Sciatic nerve (tissue), 2 donors: ENCODE measurements around the gene SUGCT. TPM values are rescaled to one million over a fixed set of nuclear protein-coding genes. Genes with fewer than 3 reads are reported as not detected.
"Not testable (repeated sequence)": the region's sequence is repeated elsewhere in the genome, so short reads cannot be mapped to it uniquely, and the experiment has no call there.

ENCODE experiments used
- ATAC-seq: fragments of 200-7000 bp; cut with Tn5 transposase; one replicate; pipeline ENCODE4 v1.9.1; 2020; ENCODE audit warnings: mild to moderate bottlenecking, moderate library complexity
- DNase-seq: peaks from one replicate; pipeline ENCODE4 v3.0.0-alpha.2; 2020; ENCODE audit warnings: low spot score
- intact Hi-C: fragments of 100-400 bp; cut with DNase I; formaldehyde crosslinking; loops from one replicate; pipeline ENCODE4 v1.14.2; 2022
- total RNA-seq: library from RNA; stranded (reverse); fragmentation: NEBNext Ultra II Directional; extraction: Animal tissue kit (Norgen Biotek cat#: 25700); gene quantifications from one replicate; pipeline ENCODE4 v1.2.1, GENCODE V29; 2021
- donor health status: DM: no; HTN: no; CAD: no.
- donor health status: DM: no; HTN: no; CAD: no.

Gene SUGCT
- total RNA-seq, 1 donor from 2014 or later = 7.2 TPM

DNA sequence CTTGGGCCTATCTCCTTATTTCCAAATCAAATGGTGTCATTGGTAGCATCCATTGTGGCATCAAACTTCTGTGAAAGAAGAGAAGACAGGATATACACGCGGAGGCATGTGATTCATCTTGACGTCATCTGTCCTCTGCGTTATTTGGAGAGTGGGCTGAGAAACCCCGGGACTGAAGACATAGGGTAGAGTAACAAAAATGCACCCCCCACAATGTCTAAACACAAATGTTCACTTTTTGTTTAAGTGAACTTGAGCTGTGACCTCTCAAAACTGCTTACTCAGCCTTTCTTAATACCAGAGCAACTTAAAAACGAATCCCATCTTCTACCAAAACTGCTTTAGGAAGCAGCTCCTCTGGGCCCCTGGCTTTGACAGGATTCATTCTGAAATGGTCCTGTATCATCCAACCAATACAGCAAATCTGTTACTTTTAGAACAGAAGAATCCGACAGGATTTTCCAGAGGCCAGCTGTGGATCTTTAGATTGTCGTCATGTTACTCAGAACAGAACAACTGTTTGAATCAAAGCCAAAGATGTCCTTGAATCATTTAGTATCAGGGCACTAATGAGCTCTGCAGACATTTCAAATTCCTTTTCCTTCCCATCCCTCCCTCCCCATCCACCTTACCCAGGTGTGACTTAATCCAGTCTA, 438.1 kb downstream of the SUGCT start:
- ATAC-seq = no peak
- DNase-seq = no peak
- intact Hi-C loops = no loop called here

DNA sequence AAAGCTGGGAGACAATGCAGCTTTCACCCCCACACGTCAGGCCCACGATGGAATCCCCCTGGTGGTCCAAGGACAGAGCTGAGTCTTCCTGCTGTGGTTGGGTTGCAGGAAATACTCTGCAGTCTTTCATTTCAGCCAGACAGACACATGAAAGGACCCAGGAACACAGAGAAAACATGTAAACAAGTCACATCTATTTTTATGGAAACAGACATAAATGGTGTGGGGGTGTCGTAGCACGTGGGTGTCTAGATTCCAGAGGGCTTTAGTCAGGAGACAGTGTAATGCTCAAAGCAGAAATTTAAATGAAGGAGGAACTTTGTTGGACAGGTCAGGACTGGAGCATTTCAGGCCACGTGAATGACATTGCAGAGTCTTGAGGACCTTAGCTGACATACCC, 444.6 kb downstream of the SUGCT start:
- ATAC-seq (no peak), DNase-seq (no peak)
- intact Hi-C loops = no loop called here

DNA sequence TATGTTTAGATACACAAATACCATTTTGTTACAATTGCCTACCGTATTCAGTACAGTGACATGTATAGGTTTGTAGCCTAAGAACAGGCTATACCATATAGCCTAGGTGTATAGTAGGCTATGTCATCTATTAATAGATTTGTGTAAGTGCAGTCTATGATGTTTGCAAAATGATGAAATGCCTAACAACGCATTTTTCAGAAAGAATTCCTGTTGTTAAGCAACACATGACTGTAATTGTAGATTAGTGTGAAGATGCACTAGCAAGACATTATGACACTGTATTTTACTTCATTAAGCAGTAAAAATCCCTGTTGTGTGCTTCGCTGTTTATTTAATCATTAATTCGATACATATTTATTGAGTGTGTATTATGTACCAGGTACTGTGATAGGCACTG, 446.0 kb downstream of the SUGCT start:
- DNase-seq (no peak), ATAC-seq (no peak)
- intact Hi-C loops = no loop called here

DNA sequence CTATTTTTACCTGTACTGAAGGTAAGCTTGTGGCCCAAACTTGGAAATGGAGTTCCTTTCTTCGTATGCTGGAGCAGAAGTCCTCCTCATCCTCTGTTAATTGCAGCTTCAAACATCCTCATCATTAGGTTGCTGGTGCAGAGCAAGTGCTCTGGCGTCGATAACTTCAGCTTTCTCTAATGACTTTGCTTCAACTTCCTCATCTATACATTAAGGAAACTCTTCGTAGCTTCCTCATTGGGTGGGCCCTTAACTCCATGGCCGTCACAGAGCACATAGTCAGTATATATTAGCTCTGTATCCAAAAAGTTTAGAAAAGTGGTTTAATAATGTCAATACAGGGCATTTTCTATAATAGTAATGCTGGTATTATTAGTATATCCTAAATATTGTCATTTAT, 447.7 kb downstream of the SUGCT start:
- no peak for DNase-seq
- intact Hi-C loops = no loop called here
- no peak for ATAC-seq

DNA sequence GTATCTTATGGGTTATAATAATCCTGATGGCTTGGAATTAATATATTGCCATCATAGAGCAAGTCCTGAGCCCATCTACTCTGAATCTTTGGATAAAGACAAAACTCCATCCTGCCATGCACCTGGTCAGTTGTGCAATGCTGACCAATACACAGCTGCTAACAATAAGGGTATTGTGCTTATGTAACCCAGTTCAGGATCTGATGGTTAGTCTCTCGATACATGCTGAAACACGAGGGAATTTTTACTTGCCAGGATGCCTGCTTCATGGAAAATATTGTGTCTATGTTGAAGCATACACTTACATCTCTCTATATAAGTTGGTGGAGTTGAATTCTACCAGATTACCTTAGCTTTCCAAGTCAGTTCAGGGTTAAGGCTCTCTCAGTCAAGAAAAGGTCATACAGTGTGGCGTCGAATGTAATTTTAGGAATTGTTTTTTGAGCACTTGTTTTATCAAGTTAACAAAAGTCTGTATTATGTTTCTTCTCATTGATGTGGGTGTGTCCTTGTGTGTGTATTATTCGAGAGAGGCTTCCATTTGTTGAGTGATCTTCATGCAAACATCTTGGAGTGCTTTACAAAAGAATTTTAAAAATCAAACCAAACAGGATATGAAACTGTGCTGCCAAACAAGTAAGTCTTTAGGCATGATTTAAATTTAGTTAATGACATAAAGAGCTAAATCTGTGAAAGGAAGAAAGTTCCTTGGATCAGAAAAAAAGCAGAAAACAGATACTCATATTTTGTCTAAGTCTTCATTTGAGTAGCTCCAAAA, 449.1 kb downstream of the SUGCT start:
- intact Hi-C loops = no loop called here
- peak; percentile 61 for DNase-seq
- ATAC-seq = peak; percentile 97

DNA sequence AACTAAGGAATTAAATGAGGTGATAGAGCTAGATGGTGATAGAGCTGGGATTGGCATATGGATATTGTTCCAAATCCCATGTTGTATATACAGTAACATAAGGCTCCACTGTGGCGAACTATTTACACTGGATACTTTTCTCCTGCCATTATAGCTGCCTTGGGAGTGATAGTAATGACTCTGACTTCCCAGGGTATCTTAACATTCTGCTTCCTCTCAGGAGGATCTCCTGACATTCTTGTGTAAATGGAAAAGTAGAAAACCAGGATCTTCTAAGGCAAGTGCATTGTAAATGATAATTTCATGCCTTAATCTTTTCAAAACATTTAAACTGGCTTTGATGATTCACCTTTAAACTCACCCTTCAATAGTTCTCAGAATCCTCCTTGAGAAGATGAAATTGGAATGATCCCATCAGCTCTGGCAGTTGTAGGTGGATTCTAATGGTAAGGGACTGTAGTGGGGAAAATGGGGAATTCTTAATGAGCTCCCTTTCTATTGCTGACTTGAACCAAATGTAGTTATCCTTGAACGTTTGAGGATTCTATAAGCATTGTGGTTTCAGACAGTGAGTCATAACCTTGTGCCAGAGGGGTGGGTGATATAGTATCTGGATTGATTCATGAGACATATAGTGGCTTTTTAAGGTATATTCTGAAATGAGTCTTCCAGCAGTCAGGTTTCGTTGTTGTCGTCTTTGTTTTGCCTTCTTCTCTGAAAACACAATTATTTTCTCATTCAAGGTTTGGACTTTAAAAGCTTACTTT, 450.0 kb downstream of the SUGCT start:
- DNase-seq (no peak), ATAC-seq (no peak)
- intact Hi-C loops = no loop called here

DNA sequence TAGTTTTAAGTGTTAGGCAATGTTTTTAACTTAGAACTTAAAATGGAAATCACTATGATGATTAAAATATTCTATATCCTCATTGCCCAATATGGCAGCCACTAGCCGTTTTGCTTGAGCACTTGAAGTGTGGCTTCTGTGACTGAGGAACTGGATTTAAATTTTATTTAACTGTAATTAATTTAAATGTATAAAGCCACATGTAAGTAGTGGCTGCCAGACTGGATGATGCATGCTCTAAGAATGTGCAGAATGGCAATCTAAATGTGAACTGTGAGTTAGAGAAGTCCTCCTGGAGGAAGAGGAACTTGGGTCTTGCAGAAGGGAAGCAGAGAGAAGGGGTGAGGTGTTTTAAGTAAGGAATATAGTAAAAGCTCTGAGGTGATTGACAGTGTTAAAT, 451.4 kb downstream of the SUGCT start:
- intact Hi-C loops = no loop called here
- no peak for ATAC-seq

DNA sequence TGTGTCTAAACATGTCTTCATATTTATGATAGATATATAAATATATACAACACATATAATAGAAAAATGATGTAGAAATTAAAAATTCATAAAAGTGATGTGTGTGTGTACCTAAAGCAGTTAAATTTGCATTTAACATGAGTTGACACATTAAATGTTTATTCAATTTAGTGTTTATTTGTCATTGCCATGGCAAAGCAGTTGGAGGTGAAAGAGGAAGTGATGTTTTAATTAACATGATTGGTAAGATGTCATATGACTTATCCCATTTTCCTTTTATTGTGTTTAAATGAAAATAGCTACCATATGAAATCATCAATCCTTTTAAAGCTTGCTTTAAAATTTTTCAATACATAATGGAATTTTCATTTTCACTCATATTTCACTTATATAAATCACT, 452.6 kb downstream of the SUGCT start:
- DNase-seq (no peak), ATAC-seq (no peak)
- intact Hi-C loops = no loop called here

More for the DNA sequence above, 451.4 kb downstream of the SUGCT start:
- no peak for DNase-seq

DNA sequence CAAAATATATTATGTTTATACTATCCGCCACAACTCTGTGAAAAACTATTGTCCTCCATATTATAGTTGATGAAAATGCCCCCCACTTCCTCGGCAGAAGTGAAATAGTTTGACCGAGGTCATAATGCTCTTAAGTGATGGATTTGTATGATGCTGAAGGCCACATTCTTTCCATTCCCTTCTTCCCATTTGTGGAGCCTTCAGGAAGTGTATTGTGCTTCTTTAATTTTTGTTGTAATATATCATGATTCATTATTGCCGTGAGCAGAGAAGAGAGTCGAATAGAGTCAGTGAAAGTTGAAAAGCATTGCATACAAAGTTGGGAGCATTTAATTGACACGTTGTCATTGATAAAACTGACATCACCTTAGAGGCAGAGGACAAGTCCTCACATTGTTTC, 460.3 kb downstream of the SUGCT start:
- no peak for ATAC-seq
- DNase-seq = no peak
- intact Hi-C loops = no loop called here

DNA sequence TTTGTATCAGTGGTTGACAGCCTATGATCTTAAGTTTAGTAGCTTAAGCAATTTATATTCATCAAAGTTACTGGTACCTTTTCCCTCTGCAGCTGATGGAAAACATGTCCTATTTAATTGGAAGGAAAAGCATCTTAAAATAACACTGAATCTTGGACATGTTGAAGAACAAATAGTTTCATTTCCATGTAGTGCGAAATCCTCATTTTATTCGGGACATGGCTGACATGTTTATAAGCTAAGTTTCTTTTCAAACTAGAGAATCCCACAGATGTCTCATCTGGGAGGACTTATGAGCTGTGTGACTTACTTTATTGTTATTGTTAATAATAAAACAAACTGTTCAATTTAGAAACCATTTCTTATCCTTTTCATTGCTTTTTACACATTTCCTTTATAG, 461.0 kb downstream of the SUGCT start:
- DNase-seq (no peak), ATAC-seq (no peak)
- intact Hi-C loops = no loop called here

DNA sequence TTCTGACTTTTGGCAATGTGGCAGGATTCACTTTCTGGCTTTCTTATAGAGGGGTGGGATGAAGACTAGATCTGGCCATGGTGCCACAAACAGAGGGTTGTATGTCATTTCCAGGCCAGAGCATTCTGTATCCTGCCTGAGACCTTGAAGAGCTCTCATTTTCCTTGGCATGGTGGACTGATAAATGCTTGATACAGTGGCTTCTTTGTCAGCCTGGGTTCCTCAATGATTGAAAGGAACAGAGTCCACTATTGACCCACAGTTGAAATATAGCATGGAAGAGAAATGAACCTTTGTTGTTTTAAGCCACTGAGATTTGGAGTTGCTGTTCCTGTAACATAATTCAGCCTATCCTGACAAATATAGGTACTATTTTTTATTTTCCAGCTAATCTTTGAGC, 462.7 kb downstream of the SUGCT start:
- intact Hi-C loops = no loop called here
- ATAC-seq (no peak), DNase-seq (no peak)

DNA sequence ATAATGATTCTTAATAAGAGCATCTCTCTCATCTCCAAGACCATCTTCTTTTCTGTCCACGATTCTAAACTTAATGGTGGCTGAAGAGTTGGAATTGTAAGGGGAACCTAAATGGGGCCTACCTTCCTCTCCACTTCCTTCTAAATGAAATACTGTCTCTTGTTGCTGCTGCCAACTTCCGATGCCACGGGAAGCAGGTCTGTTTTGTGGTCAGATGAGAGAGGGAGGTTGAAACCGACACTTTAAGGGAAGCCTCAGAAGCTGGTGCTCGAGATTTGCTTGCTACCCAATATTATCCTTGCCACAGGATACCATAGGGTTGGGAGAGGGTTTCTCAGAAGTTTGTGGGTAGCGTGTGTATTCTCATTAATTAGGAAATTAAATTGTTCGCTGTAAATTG, 464.1 kb downstream of the SUGCT start:
- intact Hi-C loops = no loop called here
- DNase-seq = no peak
- ATAC-seq = no peak

DNA sequence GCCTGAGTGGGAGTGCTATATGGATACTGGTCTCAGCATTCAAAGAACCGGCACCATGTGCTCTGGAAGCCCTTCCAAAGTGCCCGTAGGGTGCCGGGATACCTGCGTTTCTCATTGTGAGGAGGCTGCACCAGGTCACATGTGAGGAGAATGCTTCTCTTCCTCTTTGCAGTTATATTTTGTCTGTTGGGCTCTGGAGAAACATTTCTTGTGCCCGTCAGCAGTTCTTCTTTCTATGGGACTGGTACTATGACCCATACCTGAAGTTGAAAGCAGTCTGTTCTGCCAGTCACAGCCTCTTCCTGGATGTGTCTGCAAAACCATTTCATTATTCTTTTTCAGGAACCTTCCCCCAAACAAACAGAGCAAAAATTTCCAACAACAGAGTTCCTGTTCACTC, 465.0 kb downstream of the SUGCT start:
- ATAC-seq (no peak), DNase-seq (no peak)
- intact Hi-C loops = no loop called here

DNA sequence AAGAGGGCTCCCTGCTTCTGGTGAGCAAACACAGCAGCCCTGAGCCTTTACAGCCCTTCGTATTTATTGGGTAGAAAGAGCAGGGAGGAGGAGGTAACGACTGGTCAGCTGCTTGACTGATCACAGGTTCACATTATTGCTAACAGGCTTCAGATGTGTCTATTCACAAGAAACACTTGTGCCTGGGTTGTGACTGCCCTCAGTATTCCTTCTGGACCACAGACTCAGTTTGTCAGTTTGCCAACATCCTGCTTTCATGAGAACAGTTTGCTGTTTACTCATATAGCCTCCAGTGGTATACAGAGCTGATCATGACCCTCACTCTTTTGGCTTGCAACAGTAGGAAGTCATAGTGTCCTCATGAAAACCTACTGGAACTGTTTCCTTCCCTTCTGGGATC, 467.5 kb downstream of the SUGCT start:
- intact Hi-C loops, ATAC-seq, DNase-seq: not testable (repeated sequence)

DNA sequence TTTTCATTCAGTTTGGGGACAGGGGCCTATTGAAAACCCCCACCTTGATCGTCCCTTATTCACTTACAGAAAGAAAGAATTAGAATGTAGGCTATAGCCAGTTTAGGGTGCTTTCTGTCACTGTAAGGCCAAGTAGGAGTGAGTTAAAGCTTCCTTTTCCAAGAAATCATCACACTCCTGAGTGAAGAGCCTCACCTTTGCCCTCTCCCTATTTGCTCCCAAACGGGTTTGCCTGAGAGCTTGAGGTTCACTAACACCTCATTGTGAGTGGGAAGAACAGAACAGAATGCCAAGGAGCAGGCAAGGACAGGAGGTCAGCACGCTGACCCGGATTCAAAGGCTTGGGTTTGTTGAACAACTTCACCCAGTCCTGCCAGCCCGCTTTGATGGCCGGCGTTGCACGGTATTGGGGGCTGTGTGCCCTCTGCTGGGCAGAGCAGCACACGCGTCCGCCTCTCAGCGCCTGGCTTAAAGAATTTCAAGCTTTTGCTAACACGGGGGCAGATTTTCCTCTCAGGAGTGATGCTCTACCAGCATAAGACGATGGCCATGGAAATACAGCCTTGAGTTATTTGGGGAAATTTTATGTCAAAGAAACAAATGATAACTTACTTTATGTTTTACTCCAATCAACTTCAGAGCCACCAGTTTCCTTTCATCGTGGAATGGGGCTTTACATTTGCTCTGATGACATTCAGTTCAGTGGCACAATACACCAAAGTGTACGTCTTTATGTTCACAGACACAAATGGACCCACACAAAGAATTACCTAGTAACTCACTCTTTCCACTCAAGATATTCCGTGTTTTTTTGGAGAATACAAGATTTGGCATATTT, 470.0 kb downstream of the SUGCT start:
- intact Hi-C loops = no loop called here
- ATAC-seq = peak; percentile 89
- DNase-seq = peak; percentile 68

DNA sequence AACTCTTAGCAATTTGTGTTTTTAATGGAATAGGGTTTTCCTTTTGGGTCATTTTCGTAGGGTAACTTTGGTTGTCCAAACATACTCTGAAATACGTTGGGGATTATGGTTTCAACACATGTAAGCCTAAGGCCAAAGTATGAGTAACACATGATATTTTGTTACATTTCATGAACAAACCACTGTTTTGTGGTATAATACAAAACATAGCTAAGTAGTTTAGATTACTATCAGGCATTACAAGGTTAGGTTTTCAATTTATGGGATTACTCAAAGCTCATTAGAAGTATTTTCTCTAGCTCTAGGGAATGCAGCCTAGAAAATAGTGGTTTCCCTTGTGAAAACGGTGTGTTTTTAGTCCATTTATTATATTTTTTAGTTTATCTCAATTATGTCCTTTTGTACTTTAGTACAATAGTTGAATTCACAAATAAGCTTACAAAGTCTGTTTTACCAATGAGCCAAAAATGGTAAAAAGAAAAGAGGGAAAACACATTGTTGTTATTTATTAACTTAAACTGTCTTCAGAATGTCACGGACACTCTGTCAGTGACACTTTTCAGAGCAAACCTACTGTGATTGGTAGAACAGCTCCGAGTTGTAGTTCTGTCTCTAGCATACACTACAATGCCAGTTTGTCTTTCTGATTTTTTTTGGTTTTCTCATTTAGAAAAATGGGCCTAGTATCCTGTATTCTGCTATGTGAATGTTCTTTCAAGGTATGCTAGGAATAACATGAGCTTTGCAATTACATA, 473.7 kb downstream of the SUGCT start:
- ATAC-seq = no peak
- intact Hi-C loops = no loop called here

DNA sequence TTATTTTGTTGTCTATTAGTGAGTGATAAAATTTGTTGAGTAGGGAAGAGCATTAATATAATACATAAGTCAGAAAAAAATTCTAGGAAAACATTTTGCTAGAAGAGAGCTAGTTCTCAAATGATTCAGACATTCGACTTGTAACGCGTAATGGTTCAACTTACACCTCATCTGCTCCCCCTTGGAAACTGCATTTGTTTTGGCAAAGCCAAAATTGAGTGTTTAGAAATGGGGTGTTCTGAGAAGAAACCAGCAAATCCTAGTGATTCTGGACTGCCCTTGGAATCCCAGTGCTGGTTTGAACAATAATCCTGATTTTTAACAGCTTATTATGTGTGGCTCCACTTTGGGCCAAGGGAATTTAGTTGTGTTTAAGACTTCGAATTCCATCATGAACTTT, 475.7 kb downstream of the SUGCT start:
- intact Hi-C loops = no loop called here
- no peak for ATAC-seq
- DNase-seq = no peak

More for the DNA sequence above, 473.7 kb downstream of the SUGCT start:
- DNase-seq = no peak

DNA sequence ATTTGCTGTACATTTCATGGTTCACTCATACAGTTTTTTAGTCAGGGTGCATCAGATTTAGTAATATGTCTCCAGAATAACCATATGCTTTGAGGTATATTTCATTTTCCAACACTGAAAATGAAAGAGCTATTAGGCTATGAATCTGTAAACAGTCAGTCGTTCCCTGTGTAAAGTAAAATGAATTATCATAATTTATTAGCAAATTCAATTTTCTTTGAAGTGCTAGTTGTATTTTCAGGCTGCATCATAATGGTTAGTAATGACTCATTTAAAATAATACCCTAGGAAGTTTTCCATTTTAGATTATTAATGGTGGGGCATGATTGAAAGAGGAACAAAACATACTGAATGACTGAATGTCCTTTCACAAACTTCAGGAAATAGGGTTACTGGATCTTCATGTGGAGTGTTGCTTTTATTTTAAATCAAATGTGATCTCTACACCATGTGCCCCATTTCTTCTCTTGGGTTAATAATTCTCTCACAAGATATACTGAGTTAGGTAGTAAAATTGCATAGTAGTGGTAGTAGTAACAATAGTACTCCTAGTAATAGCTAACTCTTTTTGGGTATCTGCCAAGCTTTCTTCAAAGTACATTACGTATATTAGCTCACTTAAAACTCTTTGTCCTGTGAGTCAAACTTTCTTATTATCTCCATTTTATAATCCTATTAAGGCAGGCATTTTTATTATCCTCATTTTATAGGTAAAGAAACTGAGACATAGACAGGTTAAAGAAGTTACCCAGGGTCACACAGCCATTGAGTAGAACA, 476.5 kb downstream of the SUGCT start:
- ATAC-seq (no peak), DNase-seq (no peak)
- intact Hi-C loops = no loop called here
